Measurements from ENCODE around the gene PLAAT3. TPM values are rescaled to one million over a fixed set of nuclear protein-coding genes. Genes with fewer than 3 reads are reported as not detected.

The PLAAT3 gene
- total RNA-seq = 14.1 TPM

GRCh38 chr11:63614136-63614671 lies at the start of gene PLAAT3:
Gene PLAAT3 (minus strand): TSS chr11:63614433. CDS start chr11:63614014, 419 bp downstream.

DNA sequence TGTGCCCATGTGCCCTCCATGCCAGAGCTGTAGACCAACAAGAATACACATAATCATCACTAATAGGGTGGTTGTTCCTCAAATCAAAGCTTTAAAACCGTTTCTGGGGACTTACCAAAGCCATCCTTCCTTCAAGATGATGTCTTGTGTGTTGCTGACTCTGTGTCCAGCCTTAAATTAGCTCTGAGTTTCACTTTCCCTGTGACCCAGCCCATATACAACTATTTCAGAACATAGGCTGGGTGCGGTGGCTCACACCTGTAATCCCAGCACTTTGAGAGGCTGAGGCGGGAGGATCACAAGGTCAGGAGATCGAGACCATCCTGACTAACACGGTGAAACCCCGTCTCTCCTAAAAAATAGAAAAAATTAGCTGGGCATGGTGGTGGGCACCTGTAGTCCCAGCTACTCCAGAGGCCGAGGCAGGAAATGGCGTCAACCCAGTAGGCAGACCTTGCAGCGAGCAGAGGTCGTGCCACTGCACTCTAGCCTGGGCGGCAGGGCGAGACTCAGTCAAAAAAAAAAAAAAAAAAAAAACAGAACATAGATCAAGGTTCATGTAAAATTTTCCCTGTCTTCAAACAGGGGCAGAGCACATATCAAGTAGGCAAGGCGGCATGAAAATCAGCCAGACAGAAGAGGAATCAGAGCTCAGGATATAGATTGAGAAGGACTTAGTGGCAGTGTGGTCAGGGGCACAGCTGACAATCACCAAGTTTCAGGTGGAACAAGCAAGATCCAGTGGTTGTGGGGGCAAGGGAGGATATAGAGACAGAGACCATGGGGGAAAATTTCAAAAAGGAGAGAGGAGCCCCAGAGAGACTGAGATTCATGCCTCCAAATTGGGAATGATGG lies 50.8 kb downstream of the PLAAT3 start, which contains the start of gene PLAAT2:
Gene PLAAT2 (minus strand): TSS at position 179 of the 855 bp plus-strand sequence. CDS start 55 bp downstream, at position 124.

GRCh38 chr11:63536669-63537292 lies 77.5 kb downstream of the PLAAT3 start, which contains the start of gene PLAAT4:
Gene PLAAT4 (plus strand): TSS chr11:63536808. CDS start chr11:63536869, 61 bp downstream.

Other genes with a start within 250 kb of the PLAAT3 start
- not detected for gene SLC22A9, start 244.6 kb downstream of the PLAAT3 start, total RNA-seq
- 5.5 TPM for gene PLAAT5, start 123.3 kb downstream of the PLAAT3 start, total RNA-seq
- gene LGALS12, start 108.3 kb downstream of the PLAAT3 start, total RNA-seq = not detected
- 10.6 TPM for gene PLAAT4, start 77.6 kb downstream of the PLAAT3 start, total RNA-seq
- not detected for gene PLAAT2, start 51.1 kb downstream of the PLAAT3 start, total RNA-seq
- gene ATL3, start 56.9 kb upstream of the PLAAT3 start, total RNA-seq = 30.9 TPM
- gene RTN3, start 67.1 kb upstream of the PLAAT3 start, total RNA-seq = 391 TPM
- 32.1 TPM for gene ZFTA, start 154.3 kb upstream of the PLAAT3 start, total RNA-seq
- gene SPINDOC, start 199.0 kb upstream of the PLAAT3 start, total RNA-seq = 12.7 TPM
- 18.2 TPM for gene MARK2, start 224.7 kb upstream of the PLAAT3 start, total RNA-seq

All from diencephalon (tissue), 1 donor.